ENCODE data around the gene MYEF2.

The MYEF2 gene

DNA sequence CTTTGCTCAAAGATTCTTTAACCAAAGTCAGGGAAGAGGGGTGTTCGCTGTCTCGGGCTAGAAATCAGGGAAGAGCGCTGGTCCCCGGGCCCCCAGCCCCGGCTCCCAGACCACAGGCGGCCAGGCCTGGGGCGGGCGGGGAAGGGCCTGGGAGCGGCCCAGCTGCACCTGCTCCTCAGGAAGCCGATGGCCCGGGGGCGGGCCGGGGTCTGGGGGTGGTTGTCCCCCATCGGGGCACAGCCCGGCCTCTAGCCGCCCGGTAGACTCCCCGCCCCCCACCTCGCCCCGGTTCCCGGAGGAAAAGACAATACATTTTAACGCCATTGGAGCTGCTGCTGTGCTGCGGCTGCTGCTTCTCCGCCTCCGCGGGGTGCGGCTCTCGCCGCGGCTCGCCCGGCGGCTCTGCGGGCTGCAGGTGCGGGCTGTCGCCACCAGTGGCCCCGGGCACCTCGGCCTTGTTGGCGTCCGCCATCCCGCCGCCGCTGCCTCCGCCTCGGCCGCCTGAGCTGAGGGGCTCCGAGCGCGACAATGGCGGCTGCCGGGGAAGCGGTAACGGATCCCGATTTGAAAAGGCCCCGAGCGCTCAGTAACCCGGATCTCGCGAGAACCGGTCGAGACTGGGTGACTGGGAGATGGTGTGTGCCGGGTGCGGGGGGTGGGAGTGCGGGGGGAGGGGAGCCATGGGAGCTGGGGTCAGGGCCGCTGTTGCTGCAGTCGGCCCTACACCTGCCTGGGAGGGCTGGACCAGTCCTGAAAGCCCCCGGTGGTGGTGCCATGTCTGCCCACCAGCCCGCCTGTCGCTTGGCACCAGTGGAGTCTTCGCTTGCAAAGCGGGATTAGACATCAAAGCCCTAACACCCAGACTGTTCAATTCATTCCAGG is at the start of gene MYEF2:
MYEF2 (minus strand) TSS at position 530 of the 882 bp plus-strand sequence; CDS start at position 472, 58 bp downstream.
- TF ChIP-seq CTCF (conservative IDR thresholded peaks at IDR 0.05; ENCODE audit: low read depth, low read length), result no peak
- peak; percentile 46 for DNase-seq (ENCODE audit: low read depth)
- H3K4me3 ChIP-seq (ENCODE audit: low read length), result peak within 1 kb of the TSS; percentile 71

- TF ChIP-seq CTCF (conservative IDR thresholded peaks at IDR 0.05; ENCODE audit: low read depth, low read length), result no peak
Measured at GRCh38 chr15:48225771-48226170, 47.7 kb upstream of the MYEF2 start.

GRCh38 chr15:48222627-48223026 is 44.5 kb upstream of the MYEF2 start:
- no peak for DNase-seq (ENCODE audit: low read depth)
- no peak for TF ChIP-seq CTCF (conservative IDR thresholded peaks at IDR 0.05; ENCODE audit: low read depth, low read length)
- H3K4me3 ChIP-seq (ENCODE audit: low read length), result no peak overlapping the region

More at GRCh38 chr15:48225771-48226170, 47.7 kb upstream of the MYEF2 start:
- no peak overlapping the region for H3K4me3 ChIP-seq (ENCODE audit: low read length)
- no peak for DNase-seq (ENCODE audit: low read depth)

DNA sequence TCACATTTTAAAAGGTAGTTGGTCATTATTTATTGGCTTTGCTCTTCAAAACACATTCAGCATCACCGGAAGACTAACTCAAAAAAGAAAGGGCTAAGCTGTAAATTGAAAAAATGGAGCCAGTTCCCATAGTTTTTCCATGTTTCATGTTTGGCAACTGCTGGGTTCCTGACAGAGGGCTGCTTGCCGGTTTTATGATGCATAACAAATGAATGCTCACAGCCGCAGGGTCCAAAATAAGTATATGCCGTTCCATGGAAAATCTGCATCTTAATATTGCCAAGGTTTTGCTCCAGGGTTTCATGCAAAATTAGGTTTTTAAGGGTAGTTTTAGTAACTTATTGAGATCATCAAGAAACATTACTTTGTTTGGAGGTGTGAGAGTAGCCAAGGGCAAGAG is 43.8 kb upstream of the MYEF2 start:
- no peak overlapping the region for H3K4me3 ChIP-seq (ENCODE audit: low read length)
- no peak for TF ChIP-seq CTCF (conservative IDR thresholded peaks at IDR 0.05; ENCODE audit: low read depth, low read length)
- DNase-seq (ENCODE audit: low read depth), result no peak

DNA sequence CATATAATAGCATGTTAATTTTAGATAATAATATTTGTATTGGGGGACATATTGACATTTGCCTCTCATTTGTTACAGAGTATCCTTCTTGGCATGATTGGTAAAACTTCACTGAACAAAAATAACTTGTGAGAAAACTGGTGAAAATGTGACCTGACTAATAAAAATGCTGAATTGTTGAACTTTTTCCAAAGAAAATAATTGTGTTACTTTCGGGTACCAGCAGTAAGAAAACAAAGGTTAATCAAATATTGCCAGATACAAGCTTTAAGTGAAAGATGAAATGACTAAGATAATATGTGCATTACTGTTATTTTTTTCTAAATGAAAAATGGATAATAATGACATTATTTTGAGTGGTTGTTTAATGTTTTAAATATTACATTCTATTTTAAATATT is 43.2 kb upstream of the MYEF2 start:
- no peak for DNase-seq (ENCODE audit: low read depth)
- no peak for TF ChIP-seq CTCF (conservative IDR thresholded peaks at IDR 0.05; ENCODE audit: low read depth, low read length)
- no peak overlapping the region for H3K4me3 ChIP-seq (ENCODE audit: low read length)

DNA sequence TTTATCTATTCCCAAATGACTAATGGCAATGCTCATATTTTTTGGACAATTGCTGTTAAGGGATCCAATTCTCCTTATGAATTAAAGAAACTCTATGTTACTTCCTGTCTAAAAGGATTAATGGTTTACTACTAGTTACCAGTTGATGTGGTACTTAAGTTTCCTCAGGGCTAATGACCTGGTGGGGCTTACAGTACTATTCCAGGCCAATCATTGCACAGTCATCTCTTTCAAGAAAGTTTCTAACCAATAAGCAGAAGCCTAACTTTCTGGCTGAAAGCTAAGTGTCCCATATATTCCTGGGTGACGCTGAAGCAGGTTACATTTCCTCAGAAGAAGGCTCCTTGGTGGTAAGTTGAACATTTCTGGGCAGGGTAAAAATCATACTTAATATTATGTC is 27.9 kb upstream of the MYEF2 start, which contains the start of gene SLC12A1:
SLC12A1 (plus strand) TSS at position 322 of the 400 bp plus-strand sequence. CDS start 1,418 bp downstream, outside the sequence.
- no peak for DNase-seq (ENCODE audit: low read depth)
- TF ChIP-seq CTCF (conservative IDR thresholded peaks at IDR 0.05; ENCODE audit: low read depth, low read length), result no peak
- H3K4me3 ChIP-seq (ENCODE audit: low read length), result no peak within 1 kb of the TSS

DNA sequence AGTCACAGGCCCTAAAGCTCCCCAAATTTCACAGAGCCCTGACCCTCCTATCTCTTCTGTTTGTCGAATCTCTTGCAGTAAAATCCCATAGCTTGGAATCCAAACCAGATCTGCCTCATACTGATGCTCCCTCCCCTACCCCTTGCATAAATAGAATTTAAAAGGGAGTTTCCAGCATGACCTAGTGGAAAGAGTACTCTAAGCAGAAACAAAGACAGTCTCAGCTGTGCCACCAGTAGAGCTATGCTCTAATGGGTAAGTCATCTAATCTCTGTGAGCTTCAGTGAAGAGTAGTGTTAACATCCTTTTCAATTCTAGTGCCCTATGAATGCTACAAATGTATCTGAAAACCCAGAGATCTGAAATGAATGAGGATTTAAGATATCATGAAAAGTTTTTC is 24.0 kb upstream of the MYEF2 start:
- TF ChIP-seq CTCF (conservative IDR thresholded peaks at IDR 0.05; ENCODE audit: low read depth, low read length), result no peak
- no peak for DNase-seq (ENCODE audit: low read depth)
- H3K4me3 ChIP-seq (ENCODE audit: low read length), result no peak overlapping the region
